Measurements from ENCODE around the gene TESK1. TPM values are rescaled to one million over a fixed set of nuclear protein-coding genes. Genes with fewer than 3 reads are reported as not detected.
"Not testable (repeated sequence)": the region's sequence is repeated elsewhere in the genome, so short reads cannot be mapped to it uniquely, and the experiment has no call there.

The TESK1 gene
- total RNA-seq, 1 donor from 2014 or later, result 62.1 TPM

DNA sequence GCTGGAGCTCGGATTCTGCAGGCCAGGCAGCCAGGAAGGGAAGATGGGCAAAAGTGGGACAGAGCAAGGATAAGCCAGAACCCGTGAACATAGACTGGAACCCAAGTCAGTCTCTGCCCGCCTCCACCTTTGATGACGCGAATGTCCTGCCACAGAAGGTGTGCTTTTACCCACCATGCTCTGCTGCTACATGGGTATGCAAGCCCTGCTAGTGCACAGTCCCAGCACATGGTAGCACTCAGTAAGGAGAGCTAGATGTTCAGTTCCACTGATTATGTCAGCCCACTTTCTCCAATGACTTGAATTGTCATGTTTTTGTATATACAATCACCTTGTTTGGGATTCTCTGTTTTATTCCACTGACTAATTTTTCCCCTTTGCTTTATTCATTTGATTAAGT, 24.5 kb downstream of the TESK1 start:
- intact Hi-C loops (cut with micrococcal nuclease), result no loop called here
- peaks cover 14% of the 10 kb centered on the region for H3K4me1 Mint-ChIP-seq (ENCODE audit: low read depth)
- no peak overlapping the region for H3K4me3 Mint-ChIP-seq
- no peak for DNase-seq (ENCODE audit: low spot score)
- H3K9me3 Mint-ChIP-seq, result no peaks in the 10 kb centered on the region
- no peak overlapping the region for H3K27ac Mint-ChIP-seq
- H3K36me3 Mint-ChIP-seq (ENCODE audit: low read depth), result no peaks in the 10 kb centered on the region
- H3K27me3 Mint-ChIP-seq (ENCODE audit: insufficient read depth), result no peaks in the 10 kb centered on the region

GRCh38 chr9:35635730-35636129, 30.7 kb downstream of the TESK1 start:
- H3K4me3 Mint-ChIP-seq, result no peak overlapping the region
- H3K27ac Mint-ChIP-seq, result peak overlapping the region; percentile 80
- peaks cover 12% of the 10 kb centered on the region for H3K36me3 Mint-ChIP-seq (ENCODE audit: low read depth)
- intact Hi-C loops (cut with micrococcal nuclease), result loop anchor here (1.0 kb wide), 1 partner anchor 16 kb away; no protein-coding TSS in a partner anchor
- no peak for DNase-seq (ENCODE audit: low spot score)
- no peaks in the 10 kb centered on the region for H3K27me3 Mint-ChIP-seq (ENCODE audit: insufficient read depth)
- peaks cover 56% of the 10 kb centered on the region for H3K4me1 Mint-ChIP-seq (ENCODE audit: low read depth)
- H3K9me3 Mint-ChIP-seq, result peaks cover 6% of the 10 kb centered on the region

- Mint-ChIP-seq H3K9me3 (peaks cover 6% of the 10 kb centered on the region), H3K27me3 (ENCODE audit: insufficient read depth) (no peaks in the 10 kb centered on the region), H3K4me3 (no peak overlapping the region), H3K27ac (peak overlapping the region; percentile 80), H3K36me3 (ENCODE audit: low read depth) (peaks cover 18% of the 10 kb centered on the region), H3K4me1 (ENCODE audit: low read depth) (peaks cover 60% of the 10 kb centered on the region)
- intact Hi-C loops (cut with micrococcal nuclease), result loop anchor here (1.0 kb wide), 1 partner anchor 17 kb away; no protein-coding TSS in a partner anchor
- DNase-seq (ENCODE audit: low spot score), result no peak
These were observed 31.2 kb downstream of the TESK1 start for GRCh38 chr9:35636135-35636876.

DNA sequence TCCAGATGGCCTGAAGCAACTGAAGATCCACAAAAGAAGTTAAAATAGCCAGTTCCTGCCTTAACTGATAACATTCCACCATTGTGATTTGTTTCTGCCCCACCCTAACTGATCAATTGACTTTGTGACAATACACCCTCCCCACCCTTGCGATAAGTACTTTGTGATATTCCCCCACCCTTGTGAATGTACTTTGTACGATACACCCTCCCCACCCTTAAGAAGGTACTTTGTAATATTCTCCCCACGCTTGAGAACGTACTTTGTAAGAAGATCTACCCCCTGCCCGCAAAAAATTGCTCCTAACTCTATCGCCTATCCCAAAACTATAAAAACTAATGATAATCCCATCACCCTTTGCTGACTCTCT, 31.8 kb downstream of the TESK1 start:
- Mint-ChIP-seq H3K27ac (peak overlapping the region; percentile 18), H3K4me1 (ENCODE audit: low read depth) (peaks cover 66% of the 10 kb centered on the region), H3K36me3 (ENCODE audit: low read depth) (peaks cover 22% of the 10 kb centered on the region)
- not testable (repeated sequence) for H3K27me3 Mint-ChIP-seq (ENCODE audit: insufficient read depth); DNase-seq (ENCODE audit: low spot score); H3K4me3 Mint-ChIP-seq; H3K9me3 Mint-ChIP-seq
- intact Hi-C loops (cut with micrococcal nuclease), result loop anchor here (1.0 kb wide), 1 partner anchor 18 kb away; no protein-coding TSS in a partner anchor

DNA sequence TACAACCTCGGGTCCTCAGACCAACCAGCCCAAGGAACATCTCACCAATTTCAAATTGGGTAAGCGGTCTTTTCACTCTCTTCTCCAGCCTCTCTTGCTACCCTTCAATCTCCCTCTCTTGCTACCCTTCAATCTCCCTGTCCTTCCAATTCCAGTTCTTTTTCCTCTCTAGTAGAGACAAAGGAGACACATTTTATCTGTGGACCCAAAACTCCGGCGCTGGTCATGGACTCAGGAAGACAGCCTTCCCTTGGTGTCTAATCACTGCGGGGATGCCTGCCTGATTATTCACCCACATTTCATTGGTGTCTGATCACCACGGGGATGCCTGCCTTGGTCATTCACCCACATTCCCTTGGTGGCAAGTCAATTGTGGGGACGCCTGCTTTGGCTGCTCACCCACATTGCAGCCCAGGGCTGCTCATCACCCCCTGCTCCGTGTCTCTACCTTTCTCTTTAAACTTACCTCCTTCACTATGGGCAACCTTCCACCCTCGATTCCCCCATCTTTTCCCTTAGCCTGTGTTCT, 32.4 kb downstream of the TESK1 start:
- H3K9me3 Mint-ChIP-seq; DNase-seq (ENCODE audit: low spot score); intact Hi-C loops (cut with micrococcal nuclease); H3K27me3 Mint-ChIP-seq (ENCODE audit: insufficient read depth); H3K4me3 Mint-ChIP-seq: not testable (repeated sequence)
- Mint-ChIP-seq H3K4me1 (ENCODE audit: low read depth) (peaks cover 66% of the 10 kb centered on the region), H3K36me3 (ENCODE audit: low read depth) (peaks cover 22% of the 10 kb centered on the region), H3K27ac (peak overlapping the region; percentile 72)

GRCh38 chr9:35638751-35639150, 33.7 kb downstream of the TESK1 start:
- intact Hi-C loops (cut with micrococcal nuclease), result loop anchor here (1.0 kb wide), 1 partner anchor 9 kb away; no protein-coding TSS in a partner anchor
- Mint-ChIP-seq H3K36me3 (ENCODE audit: low read depth) (peaks cover 28% of the 10 kb centered on the region), H3K27ac (peak overlapping the region; percentile 53), H3K4me1 (ENCODE audit: low read depth) (peaks cover 66% of the 10 kb centered on the region)
- not testable (repeated sequence) for H3K4me3 Mint-ChIP-seq; H3K27me3 Mint-ChIP-seq (ENCODE audit: insufficient read depth); H3K9me3 Mint-ChIP-seq; DNase-seq (ENCODE audit: low spot score)

GRCh38 chr9:35639225-35639624, 34.2 kb downstream of the TESK1 start:
- H3K4me1 Mint-ChIP-seq (ENCODE audit: low read depth), result peaks cover 66% of the 10 kb centered on the region

DNA sequence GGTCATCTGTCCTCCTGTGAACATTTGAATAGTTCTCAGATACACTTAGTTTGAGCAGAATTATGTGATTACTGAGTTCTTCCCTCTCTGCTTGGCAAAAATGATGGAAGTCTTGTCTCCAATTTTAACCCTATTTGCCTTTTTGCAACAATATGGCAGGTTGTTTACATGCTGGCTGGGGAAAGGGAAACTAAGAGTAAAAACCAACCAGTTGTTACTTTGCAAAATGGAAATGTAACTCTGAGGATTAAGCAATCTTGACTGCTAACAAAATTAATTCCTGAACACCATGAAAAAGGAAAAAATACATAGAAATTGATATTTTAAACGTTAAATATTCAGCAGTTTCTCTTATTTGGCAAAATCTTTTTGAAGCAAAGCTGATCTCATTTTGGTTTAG, 34.6 kb downstream of the TESK1 start:
- H3K36me3 Mint-ChIP-seq (ENCODE audit: low read depth), result peaks cover 33% of the 10 kb centered on the region
- peaks cover 6% of the 10 kb centered on the region for H3K9me3 Mint-ChIP-seq
- no peaks in the 10 kb centered on the region for H3K27me3 Mint-ChIP-seq (ENCODE audit: insufficient read depth)
- no peak for DNase-seq (ENCODE audit: low spot score)
- H3K4me1 Mint-ChIP-seq (ENCODE audit: low read depth), result peaks cover 68% of the 10 kb centered on the region
- H3K4me3 Mint-ChIP-seq, result peak overlapping the region; percentile 52
- peak overlapping the region; percentile 88 for H3K27ac Mint-ChIP-seq
- intact Hi-C loops (cut with micrococcal nuclease), result loop anchor here (1.0 kb wide), 1 partner anchor 8 kb away; no protein-coding TSS in a partner anchor

More at GRCh38 chr9:35639225-35639624, 34.2 kb downstream of the TESK1 start:
- Mint-ChIP-seq H3K4me3 (peak overlapping the region; percentile 52), H3K36me3 (ENCODE audit: low read depth) (peaks cover 29% of the 10 kb centered on the region), H3K27ac (peak overlapping the region; percentile 88)
- intact Hi-C loops (cut with micrococcal nuclease), result loop anchor here (1.0 kb wide), 1 partner anchor 8 kb away; no protein-coding TSS in a partner anchor
- H3K9me3 Mint-ChIP-seq; DNase-seq (ENCODE audit: low spot score); H3K27me3 Mint-ChIP-seq (ENCODE audit: insufficient read depth): not testable (repeated sequence)

- H3K9me3 Mint-ChIP-seq; H3K4me3 Mint-ChIP-seq; H3K27me3 Mint-ChIP-seq (ENCODE audit: insufficient read depth); DNase-seq (ENCODE audit: low spot score); intact Hi-C loops (cut with micrococcal nuclease); H3K27ac Mint-ChIP-seq: not testable (repeated sequence)
- Mint-ChIP-seq H3K4me1 (ENCODE audit: low read depth) (peaks cover 62% of the 10 kb centered on the region), H3K36me3 (ENCODE audit: low read depth) (peaks cover 33% of the 10 kb centered on the region)
These were observed 35.4 kb downstream of the TESK1 start for GRCh38 chr9:35640431-35640830.

- Mint-ChIP-seq H3K36me3 (ENCODE audit: low read depth) (peaks cover 33% of the 10 kb centered on the region), H3K4me1 (ENCODE audit: low read depth) (peaks cover 58% of the 10 kb centered on the region)
- H3K27me3 Mint-ChIP-seq (ENCODE audit: insufficient read depth); DNase-seq (ENCODE audit: low spot score); H3K27ac Mint-ChIP-seq; intact Hi-C loops (cut with micrococcal nuclease); H3K9me3 Mint-ChIP-seq; H3K4me3 Mint-ChIP-seq: not testable (repeated sequence)
These were observed 36.4 kb downstream of the TESK1 start for GRCh38 chr9:35641478-35641877.

DNA sequence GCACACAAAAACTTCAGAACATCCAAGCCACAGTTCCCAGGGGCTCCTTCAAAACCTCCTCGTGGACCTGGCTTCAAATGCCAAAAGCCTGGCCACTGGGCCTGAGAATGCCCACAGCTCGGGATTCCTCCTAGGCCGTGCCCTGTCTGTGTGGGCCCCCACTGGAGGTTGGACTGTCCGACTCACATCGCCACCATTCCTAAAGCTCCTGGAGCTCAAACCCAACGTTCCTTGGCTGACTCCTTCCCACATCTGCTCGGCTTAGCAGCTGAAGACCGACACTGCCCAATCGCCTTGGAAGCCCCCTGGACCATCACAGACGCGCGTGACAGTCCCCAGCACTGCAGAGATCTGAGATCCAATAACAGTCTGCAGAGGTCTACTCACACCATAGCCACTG, 38.0 kb downstream of the TESK1 start:
- H3K4me3 Mint-ChIP-seq, result no peak overlapping the region
- no peak for DNase-seq (ENCODE audit: low spot score)
- H3K27ac Mint-ChIP-seq, result no peak overlapping the region
- H3K4me1 Mint-ChIP-seq (ENCODE audit: low read depth), result peaks cover 54% of the 10 kb centered on the region
- peaks cover 33% of the 10 kb centered on the region for H3K36me3 Mint-ChIP-seq (ENCODE audit: low read depth)
- intact Hi-C loops (cut with micrococcal nuclease), result no loop called here
- peaks cover 6% of the 10 kb centered on the region for H3K9me3 Mint-ChIP-seq
- peaks cover 1% of the 10 kb centered on the region for H3K27me3 Mint-ChIP-seq (ENCODE audit: insufficient read depth)

- not testable (repeated sequence) for H3K9me3 Mint-ChIP-seq; DNase-seq (ENCODE audit: low spot score); H3K27me3 Mint-ChIP-seq (ENCODE audit: insufficient read depth)
- peaks cover 30% of the 10 kb centered on the region for H3K36me3 Mint-ChIP-seq (ENCODE audit: low read depth)
- peaks cover 50% of the 10 kb centered on the region for H3K4me1 Mint-ChIP-seq (ENCODE audit: low read depth)
- H3K27ac Mint-ChIP-seq, result peak overlapping the region; percentile 93
- intact Hi-C loops (cut with micrococcal nuclease), result loop anchor here (1.0 to 5.0 kb wide), 10 partner anchors 19 to 658 kb away; partner anchors contain the start of genes ARHGEF39, CREB3, DNAJB5 and FAM221B
- H3K4me3 Mint-ChIP-seq, result peak overlapping the region; percentile 92
These were observed 40.7 kb downstream of the TESK1 start for GRCh38 chr9:35645736-35646135.

DNA sequence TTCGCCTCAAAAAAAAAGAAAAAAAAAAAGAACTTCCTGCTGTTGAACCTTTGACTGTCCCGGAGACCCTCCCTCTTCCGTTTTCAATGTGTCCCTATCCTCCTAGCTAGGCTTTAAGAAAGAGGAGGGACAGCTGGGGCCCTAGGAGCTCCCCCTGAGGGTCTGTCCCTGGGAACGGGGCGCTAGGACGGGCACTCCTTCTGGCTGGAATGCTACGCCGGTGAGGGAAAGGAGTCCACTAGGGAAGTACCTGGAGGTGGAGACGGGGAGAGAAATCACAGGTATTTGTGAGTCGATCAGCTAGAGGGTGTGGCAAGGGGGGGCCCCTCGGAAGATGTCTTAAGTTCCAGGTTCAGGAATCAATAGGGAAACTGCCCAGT, 41.1 kb downstream of the TESK1 start:
- Mint-ChIP-seq H3K4me1 (ENCODE audit: low read depth) (peaks cover 50% of the 10 kb centered on the region), H3K4me3 (peak overlapping the region; percentile 92), H3K9me3 (no peaks in the 10 kb centered on the region), H3K27ac (peak overlapping the region; percentile 93), H3K27me3 (ENCODE audit: insufficient read depth) (peaks cover 1% of the 10 kb centered on the region), H3K36me3 (ENCODE audit: low read depth) (peaks cover 25% of the 10 kb centered on the region)
- intact Hi-C loops (cut with micrococcal nuclease), result loop anchor here (1.0 to 5.0 kb wide), 10 partner anchors 19 to 659 kb away; partner anchors contain the start of genes ARHGEF39, CREB3, DNAJB5 and FAM221B
- no peak for DNase-seq (ENCODE audit: low spot score)
